HepG2 (cell line): ENCODE measurements around the gene EVA1A. TPM values are rescaled to one million over a fixed set of nuclear protein-coding genes. Genes with fewer than 3 reads are reported as not detected.

Source experiments
- ARNT2 ChIP-seq: sonication (generic); formaldehyde crosslinking; IDR thresholded peaks from 2 replicates; pipeline ENCODE4 v1.8.0; 2022; ENCODE audit warnings: mild to moderate bottlenecking, low read depth, missing genetic modification reagents, moderate library complexity
- FOXM1 ChIP-seq: sonication (generic); formaldehyde crosslinking; IDR thresholded peaks from 2 replicates; pipeline ENCODE4 v1.5.0; 2020; ENCODE audit warnings: missing genetic modification reagents
- RXRA ChIP-seq: sonication (generic); formaldehyde crosslinking; IDR thresholded peaks from 2 replicates; pipeline ENCODE4 v1.5.1; 2020; ENCODE audit warnings: missing genetic modification reagents
- ZNF10 ChIP-seq: sonication (generic); formaldehyde crosslinking; IDR thresholded peaks from 2 replicates; pipeline ENCODE4 v1.4.0; 2020; ENCODE audit warnings: mild to moderate bottlenecking, low read depth, missing genetic modification reagents, borderline replicate concordance
- ZNF747 ChIP-seq: sonication (generic); formaldehyde crosslinking; IDR thresholded peaks from 2 replicates; pipeline ENCODE4 v1.8.1; 2023; ENCODE audit warnings: missing genetic modification reagents, mild to moderate bottlenecking, borderline replicate concordance
- ZSCAN21 ChIP-seq: sonication (generic); formaldehyde crosslinking; IDR thresholded peaks from 2 replicates; pipeline ENCODE4 v1.8.0; 2022; ENCODE audit warnings: mild to moderate bottlenecking, missing genetic modification reagents, moderate library complexity, borderline replicate concordance
- polyA plus RNA-seq, 8 experiments: library from polyadenylated mRNA; depleted of rRNA in 3 of 8; stranded (reverse) in 7 of 8; unstranded in 1 of 8; fragments of >200 nt; fragmentation: Illumina TruSeq in 4 of 8; extraction: Trizol in 4 of 8; gene quantifications; 2 replicates each; pipeline versions ENCODE4 v1.2.1 to v1.2.3, GENCODE V29; 2011 to 2016; ENCODE audit warnings: low read depth in 4 of 8, missing spikeins in 1 of 8, mixed read lengths in 1 of 8; ENCODE audit not compliant: insufficient read depth in 1 of 8
- total RNA-seq, 5 experiments: library from RNA; depleted of rRNA; stranded (reverse); fragments of >200 nt; fragmentation: Illumina TruSeq; extraction: Trizol; gene quantifications; 2 replicates each; pipeline ENCODE4 v1.2.3, GENCODE V29; 2016; ENCODE audit warnings: low read depth in 1 of 5
- TF ChIP-seq, protein P1 (sequence below): sonication (generic); formaldehyde crosslinking; IDR thresholded peaks from 2 replicates; pipeline ENCODE4 v1.4.0; 2020; ENCODE audit warnings: mild to moderate bottlenecking, missing genetic modification reagents
- TF ChIP-seq, protein P2 (sequence below): sonication (generic); formaldehyde crosslinking; IDR thresholded peaks from 2 replicates; pipeline ENCODE4 v1.4.0; 2020; ENCODE audit warnings: missing genetic modification reagents
- TF ChIP-seq, protein P3 (sequence below): sonication (generic); formaldehyde crosslinking; IDR thresholded peaks from 2 replicates; pipeline ENCODE4 v1.5.1; 2020; ENCODE audit warnings: mild to moderate bottlenecking, missing genetic modification reagents

The EVA1A gene
- total and polyA plus RNA-seq, 2 of the 13 experiments (the other 11 are each of a cell fraction or from before 2014, with no cell fraction given): 57.5 to 57.8 TPM

DNA sequence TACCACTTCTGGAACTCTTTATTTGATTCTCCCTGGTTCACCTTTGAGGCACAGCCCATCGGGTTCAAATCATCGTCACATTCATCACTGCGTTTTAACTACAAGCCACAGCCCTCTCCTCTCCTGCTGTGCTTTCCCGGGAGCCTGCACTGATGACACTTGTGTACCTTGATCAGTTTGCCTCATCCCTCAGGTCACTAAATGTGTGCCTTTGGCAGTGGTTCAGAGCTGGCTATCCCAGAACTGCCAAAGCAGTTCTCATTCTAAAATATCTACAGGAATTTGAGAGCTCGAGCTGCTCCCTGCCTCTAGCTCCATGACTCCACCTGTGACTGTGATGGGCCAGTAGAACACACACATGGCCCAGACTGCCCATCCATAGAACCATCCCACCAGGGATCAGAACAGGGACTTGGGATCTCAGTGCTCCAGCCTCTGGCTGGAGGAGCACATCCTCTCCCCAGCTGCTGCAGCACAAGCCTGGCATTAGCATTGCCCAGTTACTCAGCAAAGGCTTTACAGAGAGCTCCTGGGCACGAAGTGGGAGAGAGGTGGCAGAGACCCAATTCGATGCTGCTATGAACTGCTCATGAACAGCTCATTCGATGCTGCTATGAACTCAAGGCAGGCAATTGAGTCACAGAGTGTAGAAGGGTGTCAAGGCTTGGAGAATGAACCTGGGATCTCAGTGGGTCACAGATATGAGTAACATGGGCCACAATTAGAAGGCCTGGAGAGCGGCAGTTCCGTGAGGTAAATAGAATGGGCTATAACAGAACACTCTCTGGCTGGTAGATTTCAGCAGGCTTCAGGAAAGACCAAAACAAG, 41.9 kb downstream of the EVA1A start (continued):
- TF ChIP-seq, protein P1, sequence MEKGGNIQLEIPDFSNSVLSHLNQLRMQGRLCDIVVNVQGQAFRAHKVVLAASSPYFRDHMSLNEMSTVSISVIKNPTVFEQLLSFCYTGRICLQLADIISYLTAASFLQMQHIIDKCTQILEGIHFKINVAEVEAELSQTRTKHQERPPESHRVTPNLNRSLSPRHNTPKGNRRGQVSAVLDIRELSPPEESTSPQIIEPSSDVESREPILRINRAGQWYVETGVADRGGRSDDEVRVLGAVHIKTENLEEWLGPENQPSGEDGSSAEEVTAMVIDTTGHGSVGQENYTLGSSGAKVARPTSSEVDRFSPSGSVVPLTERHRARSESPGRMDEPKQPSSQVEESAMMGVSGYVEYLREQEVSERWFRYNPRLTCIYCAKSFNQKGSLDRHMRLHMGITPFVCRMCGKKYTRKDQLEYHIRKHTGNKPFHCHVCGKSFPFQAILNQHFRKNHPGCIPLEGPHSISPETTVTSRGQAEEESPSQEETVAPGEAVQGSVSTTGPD (CRISPR knock-in tag): no peak
- TF ChIP-seq ARNT2 (CRISPR knock-in tag): peak; percentile 61; the same call in 1 of the 2 replicates
- TF ChIP-seq, protein P2, sequence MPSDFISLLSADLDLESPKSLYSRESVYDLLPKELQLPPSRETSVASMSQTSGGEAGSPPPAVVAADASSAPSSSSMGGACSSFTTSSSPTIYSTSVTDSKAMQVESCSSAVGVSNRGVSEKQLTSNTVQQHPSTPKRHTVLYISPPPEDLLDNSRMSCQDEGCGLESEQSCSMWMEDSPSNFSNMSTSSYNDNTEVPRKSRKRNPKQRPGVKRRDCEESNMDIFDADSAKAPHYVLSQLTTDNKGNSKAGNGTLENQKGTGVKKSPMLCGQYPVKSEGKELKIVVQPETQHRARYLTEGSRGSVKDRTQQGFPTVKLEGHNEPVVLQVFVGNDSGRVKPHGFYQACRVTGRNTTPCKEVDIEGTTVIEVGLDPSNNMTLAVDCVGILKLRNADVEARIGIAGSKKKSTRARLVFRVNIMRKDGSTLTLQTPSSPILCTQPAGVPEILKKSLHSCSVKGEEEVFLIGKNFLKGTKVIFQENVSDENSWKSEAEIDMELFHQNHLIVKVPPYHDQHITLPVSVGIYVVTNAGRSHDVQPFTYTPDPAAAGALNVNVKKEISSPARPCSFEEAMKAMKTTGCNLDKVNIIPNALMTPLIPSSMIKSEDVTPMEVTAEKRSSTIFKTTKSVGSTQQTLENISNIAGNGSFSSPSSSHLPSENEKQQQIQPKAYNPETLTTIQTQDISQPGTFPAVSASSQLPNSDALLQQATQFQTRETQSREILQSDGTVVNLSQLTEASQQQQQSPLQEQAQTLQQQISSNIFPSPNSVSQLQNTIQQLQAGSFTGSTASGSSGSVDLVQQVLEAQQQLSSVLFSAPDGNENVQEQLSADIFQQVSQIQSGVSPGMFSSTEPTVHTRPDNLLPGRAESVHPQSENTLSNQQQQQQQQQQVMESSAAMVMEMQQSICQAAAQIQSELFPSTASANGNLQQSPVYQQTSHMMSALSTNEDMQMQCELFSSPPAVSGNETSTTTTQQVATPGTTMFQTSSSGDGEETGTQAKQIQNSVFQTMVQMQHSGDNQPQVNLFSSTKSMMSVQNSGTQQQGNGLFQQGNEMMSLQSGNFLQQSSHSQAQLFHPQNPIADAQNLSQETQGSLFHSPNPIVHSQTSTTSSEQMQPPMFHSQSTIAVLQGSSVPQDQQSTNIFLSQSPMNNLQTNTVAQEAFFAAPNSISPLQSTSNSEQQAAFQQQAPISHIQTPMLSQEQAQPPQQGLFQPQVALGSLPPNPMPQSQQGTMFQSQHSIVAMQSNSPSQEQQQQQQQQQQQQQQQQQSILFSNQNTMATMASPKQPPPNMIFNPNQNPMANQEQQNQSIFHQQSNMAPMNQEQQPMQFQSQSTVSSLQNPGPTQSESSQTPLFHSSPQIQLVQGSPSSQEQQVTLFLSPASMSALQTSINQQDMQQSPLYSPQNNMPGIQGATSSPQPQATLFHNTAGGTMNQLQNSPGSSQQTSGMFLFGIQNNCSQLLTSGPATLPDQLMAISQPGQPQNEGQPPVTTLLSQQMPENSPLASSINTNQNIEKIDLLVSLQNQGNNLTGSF (CRISPR knock-in tag): no peak
- TF ChIP-seq, protein P3, sequence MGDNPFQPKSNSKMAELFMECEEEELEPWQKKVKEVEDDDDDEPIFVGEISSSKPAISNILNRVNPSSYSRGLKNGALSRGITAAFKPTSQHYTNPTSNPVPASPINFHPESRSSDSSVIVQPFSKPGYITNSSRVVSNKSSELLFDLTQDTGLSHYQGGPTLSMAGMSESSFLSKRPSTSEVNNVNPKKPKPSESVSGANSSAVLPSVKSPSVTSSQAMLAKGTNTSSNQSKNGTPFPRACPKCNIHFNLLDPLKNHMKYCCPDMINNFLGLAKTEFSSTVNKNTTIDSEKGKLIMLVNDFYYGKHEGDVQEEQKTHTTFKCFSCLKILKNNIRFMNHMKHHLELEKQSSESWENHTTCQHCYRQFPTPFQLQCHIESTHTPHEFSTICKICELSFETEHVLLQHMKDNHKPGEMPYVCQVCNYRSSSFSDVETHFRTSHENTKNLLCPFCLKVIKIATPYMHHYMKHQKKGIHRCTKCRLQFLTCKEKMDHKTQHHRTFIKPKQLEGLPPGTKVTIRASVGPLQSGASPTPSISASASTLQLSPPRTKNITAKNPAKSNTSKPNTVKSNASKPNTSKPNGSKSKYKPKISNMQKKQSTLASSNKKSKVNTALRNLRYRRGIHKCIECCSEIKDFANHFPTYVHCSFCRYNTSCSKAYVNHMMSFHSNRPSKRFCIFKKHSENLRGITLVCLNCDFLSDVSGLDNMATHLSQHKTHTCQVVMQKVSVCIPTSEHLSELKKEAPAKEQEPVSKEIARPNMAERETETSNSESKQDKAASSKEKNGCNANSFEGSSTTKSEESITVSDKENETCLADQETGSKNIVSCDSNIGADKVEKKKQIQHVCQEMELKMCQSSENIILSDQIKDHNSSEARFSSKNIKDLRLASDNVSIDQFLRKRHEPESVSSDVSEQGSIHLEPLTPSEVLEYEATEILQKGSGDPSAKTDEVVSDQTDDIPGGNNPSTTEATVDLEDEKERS (CRISPR knock-in tag): peak; percentile 50; the same call in 1 of the 2 replicates
- TF ChIP-seq FOXM1 (CRISPR knock-in tag): no peak
- no peak for TF ChIP-seq ZNF10 (CRISPR knock-in tag)
- peak; percentile 55; the same call in 1 of the 2 replicates for TF ChIP-seq RXRA (CRISPR knock-in tag)
- no peak for TF ChIP-seq ZNF747
- no peak for TF ChIP-seq ZSCAN21 (CRISPR knock-in tag)
